Adipose tissue (tissue), 3 donors: Measurements from ENCODE around the gene TPTE. TPM values are rescaled to one million over a fixed set of nuclear protein-coding genes. Genes with fewer than 3 reads are reported as not detected.
"Not testable (repeated sequence)": the region's sequence is repeated elsewhere in the genome, so short reads cannot be mapped to it uniquely, and the experiment has no call there.

Source experiments
- H3K27ac ChIP-seq: one replicate; pipeline ENCODE4 v1.5.1; 2013; ENCODE audit warnings: low read depth, low read length
- WGBS, 3 donors: extraction: QIAGEN DNeasy Blood & Tissue Kit; methylation state at CpG; one replicate each; pipeline ENCODE4 v1.1.7; 2013; 5-methylcytosine and 5-hydroxymethylcytosine counted together
- polyA plus RNA-seq, 3 donors: library from polyadenylated mRNA; stranded (reverse); fragments of 200-250 nt; gene quantifications; one replicate each; pipeline ENCODE4 v1.2.3, GENCODE V29; 2013
- donor health status: healthy with polysubstance abuse.
- donor health status: Bipolar disorder and iron deficiency.
- donor health status: healthy.

The TPTE gene
- not detected for polyA plus RNA-seq

DNA sequence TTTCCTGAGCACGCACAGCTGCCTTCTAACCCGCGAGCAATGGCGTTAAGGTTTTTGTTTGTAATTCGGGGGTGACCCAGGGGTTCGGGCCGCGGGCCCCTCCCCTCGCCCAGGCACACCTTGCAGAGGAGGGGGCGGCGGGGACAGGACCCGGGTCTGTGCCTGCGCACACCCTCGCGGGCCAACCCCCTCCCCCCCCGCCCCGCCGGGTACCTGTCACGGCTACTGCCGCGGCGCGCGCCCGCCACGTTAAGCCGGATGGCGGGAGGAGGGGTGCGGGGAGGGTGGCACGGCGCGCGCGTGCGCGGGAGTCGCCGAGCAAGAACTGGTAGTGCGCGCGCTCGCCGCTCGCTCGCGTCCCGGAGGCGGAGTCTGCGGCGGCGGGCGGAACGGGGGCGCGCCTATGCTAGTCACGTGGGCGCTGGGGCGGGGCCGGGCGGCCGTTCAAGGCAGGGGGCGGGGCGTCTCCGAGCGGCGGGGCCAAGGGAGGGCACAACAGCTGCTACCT is at the start of gene TPTE:
TSS of gene TPTE (plus strand) at position 493 of the 508 bp plus-strand sequence. CDS start 17,141 bp downstream, outside the sequence.
- no peak within 1 kb of the TSS for H3K27ac ChIP-seq
- WGBS, 3 donors = 54 to 64% (median 59%) methylated on average over 55 to 64 of the region's 66 CpGs

- not testable (repeated sequence) for H3K27ac ChIP-seq
Measured at GRCh38 chr21:10471999-10472398, 49.4 kb upstream of the TPTE start.

- H3K27ac ChIP-seq = not testable (repeated sequence)
- 53 to 56% (median 54%) methylated on average over 7 of the region's 7 CpGs for WGBS, 3 donors
Measured at GRCh38 chr21:10477794-10478193, 43.6 kb upstream of the TPTE start.

DNA sequence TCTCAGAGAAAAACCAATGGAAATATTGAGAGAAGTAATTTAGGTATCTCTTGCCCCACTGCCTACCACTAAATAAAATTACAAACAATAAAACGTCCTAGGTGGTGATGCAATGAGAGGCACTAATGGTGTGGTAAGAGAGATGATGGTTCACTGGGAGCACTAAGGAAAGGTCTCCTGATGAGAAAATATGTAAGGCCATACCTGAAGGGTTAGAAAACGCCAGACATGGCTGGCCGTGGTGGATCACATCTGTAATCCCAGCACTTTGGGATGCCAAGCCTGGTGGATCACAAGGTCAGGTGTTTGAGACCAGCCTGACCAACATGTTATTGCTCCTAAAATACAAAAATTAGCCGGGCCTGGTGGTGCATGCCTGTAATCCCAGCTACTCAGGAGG is 41.5 kb upstream of the TPTE start:
- not testable (repeated sequence) for H3K27ac ChIP-seq
- 36 to 41% (median 37%) methylated on average over 4 of the region's 4 CpGs for WGBS, 3 donors

- not testable (repeated sequence) for H3K27ac ChIP-seq
- 43 to 54% (median 50%) methylated on average over 2 to 3 of the region's 3 CpGs for WGBS, 3 donors
Measured at GRCh38 chr21:10484864-10485263, 36.5 kb upstream of the TPTE start.

DNA sequence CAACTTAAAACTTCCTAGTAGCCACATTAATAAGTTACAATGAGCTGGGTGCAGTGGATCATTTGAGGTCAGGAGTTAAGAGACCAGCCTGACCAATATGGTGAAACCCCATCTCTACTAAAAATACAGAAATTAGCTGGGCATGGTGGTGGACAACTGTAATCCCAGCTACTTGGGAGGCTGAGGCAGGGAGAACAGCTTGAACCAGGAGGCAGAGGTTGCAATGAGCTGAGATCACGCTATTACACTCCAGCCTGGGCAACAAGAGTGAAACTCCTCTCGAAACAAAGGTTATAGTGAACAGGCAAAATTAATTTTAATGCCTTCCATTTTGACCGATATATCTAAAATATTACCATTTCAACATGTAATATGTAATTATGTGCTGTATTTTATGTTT is 30.9 kb upstream of the TPTE start:
- H3K27ac ChIP-seq = not testable (repeated sequence)
- 53 to 69% (median 58%) methylated on average over 3 of the region's 3 CpGs for WGBS, 3 donors

GRCh38 chr21:10511116-10511515 is 10.3 kb upstream of the TPTE start:
- H3K27ac ChIP-seq = no peak overlapping the region
- WGBS, 3 donors = 61 to 63% (median 63%) methylated on average over 6 of the region's 6 CpGs

- WGBS, 3 donors = 77 to 85% (median 80%) methylated on average over 3 of the region's 3 CpGs
- not testable (repeated sequence) for H3K27ac ChIP-seq
Measured at GRCh38 chr21:10516889-10517288, 4.5 kb upstream of the TPTE start.

DNA sequence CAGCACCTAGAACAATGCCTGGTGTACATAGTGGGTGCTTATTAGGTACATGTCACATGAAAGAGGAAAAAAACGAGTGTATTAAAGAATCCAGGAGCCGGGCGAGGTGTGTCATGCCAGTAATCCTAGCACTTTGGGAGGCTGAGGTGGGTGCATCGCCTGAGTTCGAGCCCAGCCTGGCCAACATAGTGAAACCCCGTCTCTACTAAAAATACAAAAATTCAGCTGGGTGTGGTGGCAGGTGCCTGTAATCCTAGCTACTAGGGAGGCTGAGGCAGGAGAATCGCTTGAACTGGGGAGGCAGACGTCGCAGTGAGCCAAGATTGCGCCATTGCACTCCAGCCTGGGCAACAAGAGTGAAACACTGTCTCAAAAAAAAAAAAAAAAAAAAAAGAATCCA is 3.5 kb upstream of the TPTE start:
- not testable (repeated sequence) for H3K27ac ChIP-seq

DNA sequence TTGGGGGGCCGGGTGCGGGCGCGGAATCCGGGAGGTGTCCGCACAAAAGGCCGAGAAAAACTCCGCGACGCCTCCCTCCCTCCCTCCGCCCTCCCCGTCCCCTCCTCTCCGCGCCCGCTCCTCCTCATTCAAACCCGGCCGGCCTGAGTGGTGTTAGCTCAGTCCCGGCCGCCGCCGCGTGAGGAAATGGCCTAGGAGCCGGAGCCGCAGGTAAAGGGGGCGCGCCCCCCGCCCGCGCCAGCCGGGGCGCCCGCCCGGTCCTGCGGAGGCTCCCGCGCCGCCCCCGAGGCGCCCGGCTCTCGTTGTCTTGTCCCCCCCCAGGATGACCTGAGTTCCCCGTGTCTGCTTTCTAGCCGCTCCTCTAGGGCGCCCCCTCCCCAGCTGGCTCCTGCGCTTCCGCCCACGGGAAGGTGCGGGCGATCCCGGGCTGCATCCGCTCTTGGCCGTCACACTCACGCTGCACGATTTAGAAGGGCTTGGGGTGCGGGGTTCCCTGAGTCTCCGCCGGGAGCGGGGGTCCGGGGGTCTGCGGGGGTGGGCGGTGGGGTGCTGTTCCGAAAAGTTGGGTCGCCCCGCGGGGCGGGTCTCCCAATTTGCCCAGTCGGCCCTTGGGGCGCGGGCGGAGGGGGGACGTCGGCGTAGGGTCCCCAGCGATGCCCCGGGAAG is 585 bp downstream of the TPTE start:
- WGBS, 3 donors = 53 to 57% (median 57%) methylated on average over 63 to 75 of the region's 75 CpGs
- not testable (repeated sequence) for H3K27ac ChIP-seq

More for the DNA sequence above, 3.5 kb upstream of the TPTE start:
- WGBS, 3 donors = 69 to 76% (median 73%) methylated on average over 10 of the region's 10 CpGs

- no peak overlapping the region for H3K27ac ChIP-seq
- WGBS, 3 donors = 45 to 74% (median 73%) methylated on average over 3 of the region's 3 CpGs
Measured at GRCh38 chr21:10539956-10540355, 18.6 kb downstream of the TPTE start.

DNA sequence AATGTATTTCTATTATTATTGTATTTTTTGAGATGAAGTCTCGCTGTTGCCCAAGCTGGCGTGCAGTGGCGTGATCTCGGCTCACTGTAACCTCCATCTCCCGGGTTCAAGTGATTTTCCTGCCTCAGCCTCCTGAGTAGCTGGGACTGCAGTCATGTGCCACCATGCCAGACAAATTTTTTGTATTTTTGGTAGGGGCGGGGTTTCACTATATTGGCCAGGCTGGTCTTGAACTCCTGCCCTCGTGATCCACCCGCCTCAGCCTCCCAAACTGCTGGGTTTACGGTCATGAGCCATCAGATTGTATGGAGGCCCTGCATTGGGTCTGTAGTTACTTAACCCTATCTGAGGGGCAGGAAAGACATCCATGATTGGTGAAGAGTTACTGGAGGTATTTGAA is 23.0 kb downstream of the TPTE start:
- not testable (repeated sequence) for H3K27ac ChIP-seq
- WGBS, 3 donors = 65 to 80% (median 79%) methylated on average over 9 of the region's 9 CpGs

DNA sequence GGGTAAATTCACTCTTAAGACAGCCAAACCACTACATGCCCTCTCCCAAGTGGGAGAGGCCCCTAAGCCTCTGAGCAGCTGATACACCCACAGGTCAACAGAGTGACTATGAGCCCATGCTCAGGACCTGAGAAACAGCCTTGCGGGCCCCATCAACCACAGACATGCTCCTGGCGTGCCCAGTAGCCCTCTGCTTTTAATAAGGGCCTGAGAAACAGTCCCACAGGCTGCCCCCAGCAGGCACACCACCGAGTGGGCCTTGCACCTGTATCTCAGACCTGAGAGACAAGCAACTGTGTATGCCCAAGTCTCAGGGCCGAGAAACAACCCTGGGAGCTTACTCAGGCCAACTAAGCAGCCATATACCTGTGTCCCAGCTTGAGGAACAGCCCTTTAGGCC is 26.5 kb downstream of the TPTE start:
- not testable (repeated sequence) for H3K27ac ChIP-seq
- 28 to 41% (median 31%) methylated on average over 4 of the region's 4 CpGs for WGBS, 3 donors

GRCh38 chr21:10548331-10548954 is 27.1 kb downstream of the TPTE start:
- H3K27ac ChIP-seq = not testable (repeated sequence)
- 68 to 76% (median 73%) methylated on average over 2 of the region's 2 CpGs for WGBS, 3 donors

DNA sequence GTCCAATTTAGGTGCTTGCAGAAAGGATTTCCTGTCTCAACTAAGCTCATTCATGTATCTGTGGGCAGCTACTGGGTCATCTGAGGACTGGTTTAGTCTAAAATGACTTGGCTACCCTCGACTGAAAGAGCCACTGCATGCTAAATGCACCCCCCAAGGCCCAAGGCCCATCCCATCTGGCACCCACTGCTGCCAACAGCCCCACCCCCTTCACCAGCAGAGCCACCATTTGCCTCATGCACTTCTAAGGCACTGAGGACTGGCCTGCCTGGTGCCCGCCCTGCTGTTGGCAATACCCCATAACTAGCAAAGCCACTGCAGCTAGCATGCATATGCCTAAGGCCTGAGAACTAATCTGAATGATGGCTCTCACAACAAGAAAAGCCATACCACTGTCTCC is 49.4 kb downstream of the TPTE start:
- not testable (repeated sequence) for H3K27ac ChIP-seq
- 28 to 49% (median 48%) methylated on average over 2 of the region's 2 CpGs for WGBS, 3 donors

DNA sequence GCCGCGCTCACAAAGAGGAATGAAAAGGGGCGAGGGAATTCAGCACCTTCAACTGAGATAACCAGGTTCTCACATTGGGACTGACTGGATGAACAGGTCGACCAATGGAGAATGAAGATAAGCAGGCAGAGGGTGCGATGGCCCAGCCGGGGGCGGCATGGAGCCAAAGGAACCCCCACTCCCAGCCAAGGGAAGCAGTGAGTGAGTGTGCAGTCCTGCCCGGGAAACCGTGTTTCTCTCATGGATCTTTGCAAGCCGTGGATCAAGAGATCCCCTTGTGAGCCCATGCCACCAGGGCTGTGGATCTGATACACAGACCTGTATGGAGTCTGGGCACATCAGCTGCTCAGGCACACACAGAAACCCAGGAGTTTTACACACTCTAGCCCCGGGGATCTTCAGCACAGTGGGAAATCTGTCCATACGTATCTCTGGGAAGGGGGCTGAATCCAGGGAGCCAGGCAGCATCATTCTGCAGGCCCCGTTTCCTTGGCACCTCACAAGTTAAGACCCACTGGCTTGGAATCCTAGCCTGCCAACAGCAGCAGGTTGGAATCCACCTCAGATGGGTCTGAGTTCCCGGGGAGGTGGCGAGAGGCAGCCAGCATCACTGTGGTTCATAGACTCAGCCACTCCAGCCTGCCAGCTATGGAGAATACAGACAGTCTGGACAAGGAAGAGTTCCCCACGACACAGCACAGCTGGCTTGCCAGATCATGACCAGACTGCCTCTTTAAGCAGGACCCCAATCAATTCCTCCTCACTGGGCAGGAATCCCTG is 53.3 kb downstream of the TPTE start:
- 64 to 76% (median 70%) methylated on average over 16 of the region's 16 CpGs for WGBS, 3 donors
- not testable (repeated sequence) for H3K27ac ChIP-seq

DNA sequence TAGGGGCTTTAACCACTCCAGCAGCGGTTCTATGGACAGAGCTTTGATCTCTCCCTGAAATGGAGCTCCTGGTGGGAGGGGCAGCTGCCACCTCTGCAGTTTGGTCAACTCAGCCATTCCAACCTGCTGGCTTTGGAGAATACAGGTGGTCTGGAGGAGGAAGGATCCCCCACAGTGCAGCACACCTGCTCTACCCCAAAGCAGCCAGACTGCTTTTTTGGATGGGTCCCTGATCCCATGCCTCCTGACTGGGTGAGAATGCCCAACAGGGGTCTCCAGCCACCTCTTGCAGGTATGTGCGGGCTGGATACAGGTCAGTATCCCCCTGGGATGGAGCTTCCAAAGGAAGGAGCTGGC is 53.9 kb downstream of the TPTE start:
- no peak overlapping the region for H3K27ac ChIP-seq
- WGBS, 3 donors = 56 to 71% (median 63%) methylated on average over 2 of the region's 2 CpGs

- H3K27ac ChIP-seq = not testable (repeated sequence)
Measured at GRCh38 chr21:10578910-10579309, 57.5 kb downstream of the TPTE start.

DNA sequence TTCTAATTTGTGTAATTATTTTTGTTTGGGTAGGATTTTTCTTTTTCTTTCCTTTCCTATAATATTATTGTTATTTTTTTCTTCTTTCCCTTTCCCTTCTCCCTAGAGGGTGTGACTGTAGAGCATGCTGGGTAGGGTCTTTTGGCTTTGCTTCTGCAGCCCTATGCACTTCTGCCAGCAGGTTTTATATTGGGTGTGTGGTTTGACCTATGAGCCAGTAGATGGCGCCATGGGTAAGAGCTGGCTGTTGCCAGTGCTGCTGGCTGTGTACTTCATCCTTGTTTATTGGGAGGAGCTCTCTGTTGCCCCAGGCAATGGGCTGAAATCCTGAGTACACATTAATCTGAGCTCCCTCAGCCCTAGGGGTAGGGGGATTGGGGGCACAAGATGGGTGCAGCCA is 67.7 kb downstream of the TPTE start:
- not testable (repeated sequence) for H3K27ac ChIP-seq
- WGBS, 3 donors = 0 to 3% methylated on average over 1 of the region's 1 CpG; no CpG with 5 or more reads in 1 of the 3 donors
